Naive B cell (primary cell): ENCODE measurements around the gene MINK1. TPM values are rescaled to one million over a fixed set of nuclear protein-coding genes. Genes with fewer than 3 reads are reported as not detected.
"Not testable (repeated sequence)": the region's sequence is repeated elsewhere in the genome, so short reads cannot be mapped to it uniquely, and the experiment has no call there.

Source experiments
- ATAC-seq, 2 donors: fragments of 150-1000 bp; cut with Tn5 transposase; 2 replicates each; pipeline ENCODE4 v1.10.0; 2021; ENCODE audit warnings: low read depth in 2 of 2, mild to moderate bottlenecking in 2 of 2, moderate library complexity in 2 of 2
- DNase-seq: peaks from one replicate; pipeline ENCODE4 v3.0.0; 2022
- H3K27ac Mint-ChIP-seq, 6 donors: one replicate each; pipeline ENCODE4 v1.8.0; 2020 to 2022; ENCODE audit warnings: mild to moderate bottlenecking in 6 of 6, mixed read lengths in 6 of 6, moderate library complexity in 5 of 6, inconsistent platforms in 2 of 6
- H3K27me3 Mint-ChIP-seq, 3 donors: one replicate each; pipeline ENCODE4 v1.8.0; 2021 to 2022; ENCODE audit warnings: mixed read lengths in 3 of 3, mild to moderate bottlenecking in 1 of 3
- H3K36me3 Mint-ChIP-seq, 2 donors: one replicate each; pipeline ENCODE4 v1.8.0; 2020 to 2022; ENCODE audit warnings: mixed read lengths in 2 of 2, inconsistent platforms in 1 of 2, mild to moderate bottlenecking in 1 of 2
- H3K4me1 Mint-ChIP-seq, 3 donors: one replicate each; pipeline ENCODE4 v1.8.0; 2020 to 2022; ENCODE audit warnings: mixed read lengths in 3 of 3, inconsistent platforms in 1 of 3, mild to moderate bottlenecking in 1 of 3, moderate library complexity in 1 of 3
- H3K4me3 Mint-ChIP-seq, 8 donors: one replicate each; pipeline ENCODE4 v1.8.0; 2020 to 2022; ENCODE audit warnings: mild to moderate bottlenecking in 8 of 8, mixed read lengths in 8 of 8, moderate library complexity in 8 of 8, inconsistent platforms in 2 of 8
- H3K9me3 Mint-ChIP-seq, 7 donors: one replicate each; pipeline ENCODE4 v1.8.0; 2020 to 2022; ENCODE audit warnings: mixed read lengths in 7 of 7, mild to moderate bottlenecking in 5 of 7, inconsistent platforms in 2 of 7, moderate library complexity in 1 of 7
- polyA plus RNA-seq, 6 donors: library from polyadenylated mRNA; unstranded; fragments of 300-500 nt; fragmentation: Illumina TruSeq; gene quantifications; one replicate each; pipeline ENCODE4 v1.2.3, GENCODE V29; 2021; ENCODE audit warnings: low read depth in 6 of 6

Gene MINK1
- polyA plus RNA-seq, 6 donors from 2014 or later = 1.1 to 13.6 (median 6.6) TPM

- peak overlapping the region in 6 of 8 donors; percentile 7 to 88 (median 68) for H3K4me3 Mint-ChIP-seq
- H3K4me1 Mint-ChIP-seq = peaks cover 33 to 46% (median 38%) of the 10 kb centered on the region in 3 donors
Observed at GRCh38 chr17:4902540-4902939, 69.4 kb downstream of the MINK1 start.

DNA sequence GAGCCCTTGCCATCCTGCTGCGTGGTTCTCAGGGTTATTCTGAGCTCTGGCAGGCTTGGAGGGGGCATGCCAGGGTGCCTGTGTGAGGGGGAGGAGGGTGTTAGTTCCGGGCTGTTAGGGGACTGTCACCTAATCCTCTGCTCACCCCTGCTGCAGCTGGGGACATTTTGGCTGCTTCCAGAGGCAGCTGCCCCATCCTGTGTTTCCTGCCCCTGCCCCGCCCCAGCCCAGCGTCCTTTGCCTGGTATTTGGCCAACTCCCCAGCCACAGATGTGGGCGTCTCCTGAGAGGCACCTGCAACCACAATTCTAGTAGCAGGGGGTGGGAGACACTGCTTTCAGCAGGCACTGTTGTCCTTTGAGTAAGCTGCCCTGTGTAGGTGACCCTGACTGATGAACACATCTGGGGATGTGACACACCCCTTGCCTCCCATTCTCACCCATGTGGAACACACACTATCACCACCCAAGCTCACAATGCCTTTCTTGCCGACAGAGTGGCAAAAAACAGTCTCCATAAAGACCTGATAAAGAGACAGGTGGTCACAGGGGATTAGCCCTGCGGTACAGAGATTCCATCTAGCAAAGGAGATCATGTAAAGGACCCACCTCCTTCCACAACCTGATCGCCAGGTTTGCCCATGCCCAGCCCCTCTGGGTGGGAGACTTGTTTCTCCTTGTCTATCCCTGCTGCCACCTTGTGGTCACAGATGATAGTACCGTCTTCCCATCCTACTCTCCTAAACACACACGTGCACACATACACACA lies 70.1 kb downstream of the MINK1 start, which contains the start of gene CHRNE:
Gene CHRNE (minus strand): TSS at position 48 of the 768 bp plus-strand sequence. CDS start 35 bp downstream, at position 13.
- H3K9me3 Mint-ChIP-seq = no peaks in the 10 kb centered on the region
- peak within 1 kb of the TSS; percentile 68 to 98 (median 88) for H3K27ac Mint-ChIP-seq
- DNase-seq (peak; percentile 73), ATAC-seq (peak in 1 of 2 donors; percentile 17)
- H3K27me3 Mint-ChIP-seq = peaks cover 7 to 23% (median 22%) of the 10 kb centered on the region in 3 donors
- no peaks in the 10 kb centered on the region for H3K36me3 Mint-ChIP-seq
- peak within 1 kb of the TSS; percentile 55 to 88 (median 72) for H3K4me3 Mint-ChIP-seq
- peaks cover 33 to 40% (median 37%) of the 10 kb centered on the region in 3 donors for H3K4me1 Mint-ChIP-seq

More at GRCh38 chr17:4902540-4902939, 69.4 kb downstream of the MINK1 start:
- DNase-seq (no peak), ATAC-seq (no peak)
- peaks cover 0 to under 1% of the 10 kb centered on the region in 2 donors for H3K36me3 Mint-ChIP-seq
- H3K9me3 Mint-ChIP-seq = no peaks in the 10 kb centered on the region
- H3K27ac Mint-ChIP-seq = peak overlapping the region; percentile 57 to 98 (median 84)
- H3K27me3 Mint-ChIP-seq = peaks cover 7 to 25% (median 23%) of the 10 kb centered on the region in 3 donors

DNA sequence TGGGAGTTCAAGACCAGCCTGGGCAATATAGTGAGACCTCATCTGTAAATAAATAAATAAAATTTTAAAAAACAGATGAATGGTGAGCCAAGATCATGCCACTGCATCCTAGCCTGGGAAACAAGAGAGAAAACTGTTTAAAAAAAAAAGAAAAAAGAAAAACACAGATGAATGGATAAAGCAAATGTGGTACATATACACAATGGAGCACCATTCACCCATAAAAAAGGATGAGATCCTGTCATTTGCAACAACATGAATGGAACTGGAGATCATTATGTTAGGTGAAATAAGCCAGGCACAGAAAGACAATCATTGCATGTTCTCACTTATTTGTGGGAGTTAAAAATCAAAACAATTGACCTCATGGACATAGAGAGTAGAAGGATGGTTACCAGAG lies 73.5 kb downstream of the MINK1 start:
- H3K4me1 Mint-ChIP-seq = peaks cover 15 to 22% (median 20%) of the 10 kb centered on the region in 3 donors
- not testable (repeated sequence) for DNase-seq, H3K4me3 Mint-ChIP-seq, H3K36me3 Mint-ChIP-seq, H3K9me3 Mint-ChIP-seq, H3K27ac Mint-ChIP-seq, ATAC-seq
- H3K27me3 Mint-ChIP-seq = peaks cover 15 to 19% (median 16%) of the 10 kb centered on the region in 3 donors

DNA sequence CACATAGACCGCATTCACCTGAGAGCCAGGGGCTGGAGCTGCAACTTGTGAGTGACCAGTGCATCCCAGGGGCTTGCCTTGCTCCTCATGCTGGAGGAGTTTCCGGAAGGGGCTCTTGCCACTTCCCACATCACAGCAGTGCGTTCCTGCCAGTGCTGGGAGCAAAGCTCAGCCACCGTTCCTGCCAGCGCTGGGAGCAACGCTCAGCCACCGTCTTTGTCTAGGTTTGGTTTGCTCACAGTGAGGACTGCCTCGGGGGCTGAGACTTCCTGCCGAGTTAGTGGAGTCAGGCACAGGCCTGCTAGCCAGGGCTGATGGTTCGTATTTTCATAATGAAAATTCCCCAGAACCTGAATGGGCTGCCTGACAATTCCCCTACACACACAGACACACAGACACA lies 75.2 kb downstream of the MINK1 start:
- Mint-ChIP-seq H3K36me3 (no peaks in the 10 kb centered on the region), H3K27ac (no peak overlapping the region), H3K4me1 (peaks cover 6 to 8% (median 6%) of the 10 kb centered on the region in 3 donors), H3K27me3 (peaks cover 14 to 16% (median 15%) of the 10 kb centered on the region in 3 donors), H3K4me3 (no peak overlapping the region), H3K9me3 (peaks cover 0 to 2% (median 0%) of the 10 kb centered on the region in 7 donors)
- no peak for ATAC-seq
- no peak for DNase-seq

- peak; percentile 97 to 99 for ATAC-seq
- peaks cover 0 to 2% (median 0%) of the 10 kb centered on the region in 7 donors for H3K9me3 Mint-ChIP-seq
- peak; percentile 77 for DNase-seq
- no peaks in the 10 kb centered on the region for H3K36me3 Mint-ChIP-seq
- H3K4me1 Mint-ChIP-seq = peaks cover 0 to 4% (median 2%) of the 10 kb centered on the region in 3 donors
- peaks cover 9 to 16% (median 15%) of the 10 kb centered on the region in 3 donors for H3K27me3 Mint-ChIP-seq
- H3K27ac Mint-ChIP-seq = no peak overlapping the region
- H3K4me3 Mint-ChIP-seq = no peak overlapping the region
Observed at GRCh38 chr17:4908711-4909496, 75.8 kb downstream of the MINK1 start.

DNA sequence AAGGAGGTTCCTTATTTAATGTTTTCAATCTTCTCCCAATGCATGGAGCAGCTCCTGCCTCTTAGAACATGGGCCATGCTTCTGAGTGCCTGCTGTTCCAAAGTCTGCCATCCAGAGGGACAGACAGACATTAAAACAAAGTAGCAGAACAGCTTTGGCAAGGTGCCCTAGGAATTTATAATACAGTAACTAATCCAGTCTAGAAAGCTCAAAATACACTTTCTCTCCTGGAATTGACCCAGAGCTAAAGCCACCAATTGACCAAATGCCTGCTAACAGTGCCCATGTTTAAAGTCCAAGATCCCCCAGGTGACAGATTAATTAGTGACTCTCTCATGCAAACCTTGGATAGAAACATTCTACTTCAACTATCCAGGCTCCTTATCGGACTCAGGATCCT lies 80.9 kb downstream of the MINK1 start:
- Mint-ChIP-seq H3K4me1 (peaks cover 0 to 2% (median 0%) of the 10 kb centered on the region in 3 donors), H3K27me3 (peaks cover 0 to 9% (median 8%) of the 10 kb centered on the region in 3 donors), H3K27ac (no peak overlapping the region), H3K4me3 (no peak overlapping the region), H3K9me3 (peaks cover 0 to 2% (median 0%) of the 10 kb centered on the region in 7 donors), H3K36me3 (no peaks in the 10 kb centered on the region)
- ATAC-seq (no peak), DNase-seq (no peak)

DNA sequence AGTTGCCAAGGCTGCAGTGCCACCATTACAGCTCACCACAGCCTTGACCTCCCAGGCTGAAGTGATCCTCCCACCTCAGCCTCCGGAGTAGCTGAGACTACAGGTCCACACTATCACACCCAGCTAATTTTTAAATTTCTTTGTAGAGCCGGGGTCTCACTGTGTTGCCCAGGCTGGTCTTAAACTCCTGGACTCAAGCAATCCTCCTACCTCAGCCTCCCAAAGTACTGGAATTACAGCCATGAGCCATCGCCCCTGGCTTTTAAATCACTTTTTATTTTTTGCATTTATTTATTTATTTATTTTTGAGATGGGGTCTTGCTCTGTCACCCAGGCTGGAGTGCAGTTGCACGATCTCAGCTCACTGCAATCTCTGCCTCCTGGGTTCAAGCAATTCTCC lies 81.4 kb downstream of the MINK1 start:
- H3K4me3 Mint-ChIP-seq, H3K27me3 Mint-ChIP-seq, H3K4me1 Mint-ChIP-seq, H3K36me3 Mint-ChIP-seq, H3K9me3 Mint-ChIP-seq, DNase-seq, H3K27ac Mint-ChIP-seq, ATAC-seq: not testable (repeated sequence)

- H3K4me3 Mint-ChIP-seq = no peak overlapping the region
- H3K9me3 Mint-ChIP-seq = no peaks in the 10 kb centered on the region
- no peak overlapping the region for H3K27ac Mint-ChIP-seq
- H3K36me3 Mint-ChIP-seq = no peaks in the 10 kb centered on the region
- H3K4me1 Mint-ChIP-seq = peaks cover 0 to 2% (median 0%) of the 10 kb centered on the region in 3 donors
- DNase-seq = no peak
- no peak for ATAC-seq
- H3K27me3 Mint-ChIP-seq = no peaks in the 10 kb centered on the region
Observed at GRCh38 chr17:4919511-4920047, 86.4 kb downstream of the MINK1 start.

- DNase-seq (no peak), ATAC-seq (no peak)
- no peaks in the 10 kb centered on the region for H3K27me3 Mint-ChIP-seq
Observed at GRCh38 chr17:4920351-4921048, 87.4 kb downstream of the MINK1 start.

GRCh38 chr17:4921320-4921719 lies 88.2 kb downstream of the MINK1 start:
- ATAC-seq (no peak), DNase-seq (no peak)
- Mint-ChIP-seq H3K9me3 (no peaks in the 10 kb centered on the region), H3K4me3 (peak overlapping the region in 1 of 8 donors; percentile 5), H3K4me1 (peaks cover 0 to 3% (median 0%) of the 10 kb centered on the region in 3 donors), H3K27me3 (no peaks in the 10 kb centered on the region), H3K27ac (no peak overlapping the region), H3K36me3 (peaks cover 0 to under 1% of the 10 kb centered on the region in 2 donors)

More at GRCh38 chr17:4920351-4921048, 87.4 kb downstream of the MINK1 start:
- no peaks in the 10 kb centered on the region for H3K9me3 Mint-ChIP-seq
- H3K36me3 Mint-ChIP-seq = no peaks in the 10 kb centered on the region
- H3K4me3 Mint-ChIP-seq = no peak overlapping the region
- H3K27ac Mint-ChIP-seq = no peak overlapping the region
- H3K4me1 Mint-ChIP-seq = peaks cover 0 to 3% (median 0%) of the 10 kb centered on the region in 3 donors

GRCh38 chr17:4926577-4927335 lies 93.6 kb downstream of the MINK1 start:
- ATAC-seq, DNase-seq, H3K4me3 Mint-ChIP-seq, H3K9me3 Mint-ChIP-seq: not testable (repeated sequence)
- peaks cover 10 to 18% (median 11%) of the 10 kb centered on the region in 3 donors for H3K4me1 Mint-ChIP-seq
- peak overlapping the region in 1 of 6 donors; percentile 25 for H3K27ac Mint-ChIP-seq
- peaks cover 11 to 19% of the 10 kb centered on the region in 2 donors for H3K36me3 Mint-ChIP-seq
- H3K27me3 Mint-ChIP-seq = peaks cover 6 to 12% (median 7%) of the 10 kb centered on the region in 3 donors

- peaks cover 25 to 35% (median 26%) of the 10 kb centered on the region in 3 donors for H3K4me1 Mint-ChIP-seq
- H3K36me3 Mint-ChIP-seq = peaks cover 11 to 21% of the 10 kb centered on the region in 2 donors
- DNase-seq (no peak), ATAC-seq (no peak)
- no peak overlapping the region for H3K27ac Mint-ChIP-seq
- H3K4me3 Mint-ChIP-seq = no peak overlapping the region
- H3K9me3 Mint-ChIP-seq = no peaks in the 10 kb centered on the region
- peaks cover 9 to 32% (median 26%) of the 10 kb centered on the region in 3 donors for H3K27me3 Mint-ChIP-seq
Observed at GRCh38 chr17:4928881-4929280, 95.7 kb downstream of the MINK1 start.
